HepG2 (cell line): ENCODE results near the gene NUCB1. TPM values are rescaled to one million over a fixed set of nuclear protein-coding genes. Genes with fewer than 3 reads are reported as not detected.

Source experiments
- ARHGAP35 ChIP-seq: sonication (generic); formaldehyde crosslinking; IDR thresholded peaks from 2 replicates; pipeline ENCODE4 v1.9.0; 2022; ENCODE audit warnings: mild to moderate bottlenecking, inconsistent platforms, moderate library complexity, missing genetic modification reagents, borderline replicate concordance
- EHMT2 ChIP-seq: fragments of 200-600 bp; sonication (generic); IDR thresholded peaks from 2 replicates; pipeline ENCODE4 v1.7.0; 2017; ENCODE audit warnings: antibody characterized with exemption, low read depth, low read length, borderline replicate concordance
- RBFOX2 ChIP-seq: fragments of 200-400 bp; formaldehyde crosslinking; IDR thresholded peaks from 2 replicates; pipeline ENCODE4 v1.6.1; 2017; ENCODE audit warnings: low read depth, mild to moderate bottlenecking, low read length
- TBX3 ChIP-seq: fragments of 450-650 bp; IDR thresholded peaks from 2 replicates; pipeline ENCODE4 v1.6.1; 2017; ENCODE audit warnings: antibody characterized with exemption, mild to moderate bottlenecking, inconsistent platforms, borderline replicate concordance
- ZNF121 ChIP-seq: sonication (generic); formaldehyde crosslinking; IDR thresholded peaks from 2 replicates; pipeline ENCODE4 v1.5.0; 2020; ENCODE audit warnings: mild to moderate bottlenecking, missing genetic modification reagents
- ZNF34 ChIP-seq: sonication (generic); formaldehyde crosslinking; IDR thresholded peaks from 2 replicates; pipeline ENCODE4 v1.4.0; 2020; ENCODE audit warnings: mild to moderate bottlenecking, missing genetic modification reagents, borderline replicate concordance
- ZNF362 ChIP-seq: sonication (generic); formaldehyde crosslinking; IDR thresholded peaks from 2 replicates; pipeline ENCODE4 v1.4.0; 2020; ENCODE audit warnings: missing genetic modification reagents, mild to moderate bottlenecking, borderline replicate concordance
- polyA plus RNA-seq, 8 experiments: library from polyadenylated mRNA; depleted of rRNA in 3 of 8; stranded (reverse) in 7 of 8; unstranded in 1 of 8; fragments of >200 nt; fragmentation: Illumina TruSeq in 4 of 8; extraction: Trizol in 4 of 8; gene quantifications; 2 replicates each; pipeline versions ENCODE4 v1.2.1 to v1.2.3, GENCODE V29; 2011 to 2016; ENCODE audit warnings: low read depth in 4 of 8, missing spikeins in 1 of 8, mixed read lengths in 1 of 8; ENCODE audit not compliant: insufficient read depth in 1 of 8
- total RNA-seq, 5 experiments: library from RNA; depleted of rRNA; stranded (reverse); fragments of >200 nt; fragmentation: Illumina TruSeq; extraction: Trizol; gene quantifications; 2 replicates each; pipeline ENCODE4 v1.2.3, GENCODE V29; 2016; ENCODE audit warnings: low read depth in 1 of 5
- TF ChIP-seq, protein P1 (sequence below), 2 experiments: fragments of 450-650 bp in 1 of 2; sonication (generic) in 1 of 2; formaldehyde crosslinking in 1 of 2; IDR thresholded peaks; 2 replicates each; pipeline versions ENCODE4 v1.6.1 to v1.8.0; 2016 to 2022; ENCODE audit warnings: antibody characterized with exemption in 1 of 2, mild to moderate bottlenecking in 1 of 2, missing genetic modification reagents in 1 of 2
- TF ChIP-seq, protein P2 (sequence below): sonication (generic); formaldehyde crosslinking; IDR thresholded peaks from 2 replicates; pipeline ENCODE4 v1.8.0; 2022; ENCODE audit warnings: missing genetic modification reagents, mild to moderate bottlenecking, moderate library complexity, borderline replicate concordance
- TF ChIP-seq, protein P3 (sequence below): IDR thresholded peaks from 2 replicates; pipeline ENCODE4 v1.6.1; 2012; ENCODE audit warnings: low read depth, low read length, improper control_type of control experiment

The NUCB1 gene
- total and polyA plus RNA-seq, 2 of the 13 experiments (the other 11 are each of a cell fraction or from before 2014, with no cell fraction given): 82.3 to 106 TPM

GRCh38 chr19:48958006-48958405 is 57.9 kb downstream of the NUCB1 start (continued):
- TF ChIP-seq, protein P1, sequence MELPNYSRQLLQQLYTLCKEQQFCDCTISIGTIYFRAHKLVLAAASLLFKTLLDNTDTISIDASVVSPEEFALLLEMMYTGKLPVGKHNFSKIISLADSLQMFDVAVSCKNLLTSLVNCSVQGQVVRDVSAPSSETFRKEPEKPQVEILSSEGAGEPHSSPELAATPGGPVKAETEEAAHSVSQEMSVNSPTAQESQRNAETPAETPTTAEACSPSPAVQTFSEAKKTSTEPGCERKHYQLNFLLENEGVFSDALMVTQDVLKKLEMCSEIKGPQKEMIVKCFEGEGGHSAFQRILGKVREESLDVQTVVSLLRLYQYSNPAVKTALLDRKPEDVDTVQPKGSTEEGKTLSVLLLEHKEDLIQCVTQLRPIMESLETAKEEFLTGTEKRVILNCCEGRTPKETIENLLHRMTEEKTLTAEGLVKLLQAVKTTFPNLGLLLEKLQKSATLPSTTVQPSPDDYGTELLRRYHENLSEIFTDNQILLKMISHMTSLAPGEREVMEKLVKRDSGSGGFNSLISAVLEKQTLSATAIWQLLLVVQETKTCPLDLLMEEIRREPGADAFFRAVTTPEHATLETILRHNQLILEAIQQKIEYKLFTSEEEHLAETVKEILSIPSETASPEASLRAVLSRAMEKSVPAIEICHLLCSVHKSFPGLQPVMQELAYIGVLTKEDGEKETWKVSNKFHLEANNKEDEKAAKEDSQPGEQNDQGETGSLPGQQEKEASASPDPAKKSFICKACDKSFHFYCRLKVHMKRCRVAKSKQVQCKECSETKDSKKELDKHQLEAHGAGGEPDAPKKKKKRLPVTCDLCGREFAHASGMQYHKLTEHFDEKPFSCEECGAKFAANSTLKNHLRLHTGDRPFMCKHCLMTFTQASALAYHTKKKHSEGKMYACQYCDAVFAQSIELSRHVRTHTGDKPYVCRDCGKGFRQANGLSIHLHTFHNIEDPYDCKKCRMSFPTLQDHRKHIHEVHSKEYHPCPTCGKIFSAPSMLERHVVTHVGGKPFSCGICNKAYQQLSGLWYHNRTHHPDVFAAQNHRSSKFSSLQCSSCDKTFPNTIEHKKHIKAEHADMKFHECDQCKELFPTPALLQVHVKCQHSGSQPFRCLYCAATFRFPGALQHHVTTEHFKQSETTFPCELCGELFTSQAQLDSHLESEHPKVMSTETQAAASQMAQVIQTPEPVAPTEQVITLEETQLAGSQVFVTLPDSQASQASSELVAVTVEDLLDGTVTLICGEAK (IDR thresholded peaks at IDR 0.05): no peak
- TF ChIP-seq, protein P1 (CRISPR knock-in tag; IDR thresholded peaks at IDR 0.05): no peak
- TF ChIP-seq, protein P2, sequence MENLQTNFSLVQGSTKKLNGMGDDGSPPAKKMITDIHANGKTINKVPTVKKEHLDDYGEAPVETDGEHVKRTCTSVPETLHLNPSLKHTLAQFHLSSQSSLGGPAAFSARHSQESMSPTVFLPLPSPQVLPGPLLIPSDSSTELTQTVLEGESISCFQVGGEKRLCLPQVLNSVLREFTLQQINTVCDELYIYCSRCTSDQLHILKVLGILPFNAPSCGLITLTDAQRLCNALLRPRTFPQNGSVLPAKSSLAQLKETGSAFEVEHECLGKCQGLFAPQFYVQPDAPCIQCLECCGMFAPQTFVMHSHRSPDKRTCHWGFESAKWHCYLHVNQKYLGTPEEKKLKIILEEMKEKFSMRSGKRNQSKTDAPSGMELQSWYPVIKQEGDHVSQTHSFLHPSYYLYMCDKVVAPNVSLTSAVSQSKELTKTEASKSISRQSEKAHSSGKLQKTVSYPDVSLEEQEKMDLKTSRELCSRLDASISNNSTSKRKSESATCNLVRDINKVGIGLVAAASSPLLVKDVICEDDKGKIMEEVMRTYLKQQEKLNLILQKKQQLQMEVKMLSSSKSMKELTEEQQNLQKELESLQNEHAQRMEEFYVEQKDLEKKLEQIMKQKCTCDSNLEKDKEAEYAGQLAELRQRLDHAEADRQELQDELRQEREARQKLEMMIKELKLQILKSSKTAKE (CRISPR knock-in tag): no peak
- TF ChIP-seq ZNF121 (peak; percentile 96), RBFOX2 (0 out of 2 replicates have a peak, but pooled peaks have one; percentile 52), TBX3 (no peak), ARHGAP35 (CRISPR knock-in tag) (no peak), EHMT2 (no peak), ZNF34 (no peak), ZNF362 (CRISPR knock-in tag) (no peak)
- TF ChIP-seq, protein P3, sequence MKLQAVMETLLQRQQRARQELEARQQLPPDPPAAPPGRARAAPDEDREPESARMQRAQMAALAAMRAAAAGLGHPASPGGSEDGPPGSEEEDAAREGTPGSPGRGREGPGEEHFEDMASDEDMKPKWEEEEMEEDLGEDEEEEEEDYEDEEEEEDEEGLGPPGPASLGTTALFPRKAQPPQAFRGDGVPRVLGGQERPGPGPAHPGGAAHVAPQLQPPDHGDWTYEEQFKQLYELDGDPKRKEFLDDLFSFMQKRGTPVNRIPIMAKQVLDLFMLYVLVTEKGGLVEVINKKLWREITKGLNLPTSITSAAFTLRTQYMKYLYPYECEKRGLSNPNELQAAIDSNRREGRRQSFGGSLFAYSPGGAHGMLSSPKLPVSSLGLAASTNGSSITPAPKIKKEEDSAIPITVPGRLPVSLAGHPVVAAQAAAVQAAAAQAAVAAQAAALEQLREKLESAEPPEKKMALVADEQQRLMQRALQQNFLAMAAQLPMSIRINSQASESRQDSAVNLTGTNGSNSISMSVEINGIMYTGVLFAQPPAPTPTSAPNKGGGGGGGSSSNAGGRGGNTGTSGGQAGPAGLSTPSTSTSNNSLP: no peak
